ENCODE measurements around the gene CAMKMT. TPM values are rescaled to one million over a fixed set of nuclear protein-coding genes. Genes with fewer than 3 reads are reported as not detected.

Gene CAMKMT
- total and polyA plus RNA-seq, 9 of the 15 experiments (the other 6 are each of a cell fraction or from before 2014, with no cell fraction given) = 1.6 to 15.3 (median 7.4) TPM

- no peak for TF ChIP-seq ZNF408 (CRISPR knock-in tag; IDR thresholded peaks at IDR 0.05; ENCODE audit: low read depth)
- no peak for TF ChIP-seq CAMTA2 (CRISPR knock-in tag; conservative IDR thresholded peaks at IDR 0.05)
- no peak for TF ChIP-seq ZKSCAN8 (CRISPR knock-in tag; IDR thresholded peaks at IDR 0.05)
Observed at GRCh38 chr2:44705356-44705755, 343.6 kb downstream of the CAMKMT start (continued).

DNA sequence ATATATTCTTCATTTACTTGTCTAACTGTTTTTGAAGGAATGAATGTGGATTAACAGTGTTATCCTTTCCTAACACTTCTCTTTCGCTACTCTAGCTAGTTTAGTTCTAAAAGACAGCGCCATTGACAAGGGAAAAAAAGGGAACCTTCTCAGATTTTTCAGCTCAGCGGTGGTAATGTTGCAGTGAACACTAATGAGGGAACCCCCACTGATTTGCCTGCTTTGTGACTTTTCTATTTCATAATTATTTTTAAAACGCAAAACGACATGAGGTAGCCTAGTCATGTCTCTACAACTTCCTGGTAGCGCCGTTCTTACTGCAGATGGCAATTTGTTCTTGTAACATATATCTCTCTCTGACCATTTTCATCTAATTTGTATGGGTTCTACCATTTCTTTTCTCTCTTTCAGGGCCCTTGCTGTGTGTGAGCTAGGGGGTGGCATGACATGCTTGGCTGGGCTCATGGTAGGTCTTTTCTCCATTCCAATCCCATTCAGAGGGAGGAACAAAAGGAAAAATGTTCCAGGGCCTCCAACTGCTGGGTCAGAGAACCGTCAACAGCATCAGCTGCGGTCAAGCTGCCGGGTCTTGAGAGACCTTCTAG, 344.2 kb downstream of the CAMKMT start:
- Histone ChIP-seq H3K9me3 (replicated peaks; ENCODE audit: control insufficient read depth, insufficient read depth, low read depth, low read length) (no peaks in the 10 kb centered on the region), H4K20me1 (replicated peaks; ENCODE audit: control insufficient read depth, insufficient read depth, low read length) (no peaks in the 10 kb centered on the region), H3K9ac (ENCODE audit: insufficient read depth in 1 of 2, low read depth in 2 of 2, low read length in 2 of 2) (no peak overlapping the region), H3K27me3 (ENCODE audit: control insufficient read depth in 2 of 2, insufficient read depth in 2 of 2, low read length in 2 of 2) (peaks cover 0 to 4% of the 10 kb centered on the region in 2 experiments; a peak in 2 of 5 replicates), H3K9me1 (ENCODE audit: control insufficient read depth, insufficient read depth, low read length) (no peaks in the 10 kb centered on the region), H2AFZ (ENCODE audit: low read depth, low read length) (no peak overlapping the region), H3K4me3 (no peak overlapping the region), H3K79me2 (ENCODE audit: control insufficient read depth, insufficient read depth, low read length) (no peaks in the 10 kb centered on the region), H3K27ac (ENCODE audit: extremely low read depth, low read depth, low read length) (no peak overlapping the region), H3K4me2 (ENCODE audit: insufficient read depth, low read length) (no peak overlapping the region), H3K36me3 (ENCODE audit: control insufficient read depth, insufficient read depth, low read length) (no peaks in the 10 kb centered on the region), H3K4me1 (replicated peaks in 1 of 2; ENCODE audit: control insufficient read depth in 2 of 2, insufficient read depth in 2 of 2, low read length in 2 of 2) (no peaks in the 10 kb centered on the region)
- in situ Hi-C loops (cut with MboI) (no loop called here), intact Hi-C loops (cut with micrococcal nuclease) (no loop called here)
- no peak for DNase-seq (ENCODE audit: extremely low read depth in 1 of 4, low spot score in 3 of 4)
- no peak for ATAC-seq
- ChIA-PET POLR2A (interaction anchor here (0.6 to 0.8 kb wide), 3 partner anchors 8 to 42 kb away, joined by 3 read pairs; no protein-coding TSS in a partner anchor), CTCF (ENCODE audit: low intra/inter-chr PET ratio) (no interaction called here)
- no peak for FAIRE-seq
- BruUV-seq (replicated peaks) = no TSS peak
- WGBS (ENCODE audit: insufficient coverage, low coverage, missing lambda C conversion rate) = 18% methylated on average over 10 of the region's 10 CpGs
- TF ChIP-seq MIER1 (IDR thresholded peaks at IDR 0.05; ENCODE audit: low read depth) (no peak), ZNF696 (CRISPR knock-in tag; conservative IDR thresholded peaks at IDR 0.05) (no peak), GTF2B (IDR thresholded peaks at IDR 0.05; ENCODE audit: extremely low read depth, insufficient read length) (no peak), GATA2 (CRISPR knock-in tag; IDR thresholded peaks at IDR 0.05) (no peak), RNF219 (CRISPR knock-in tag; IDR thresholded peaks at IDR 0.05) (no peak), PRPF4 (IDR thresholded peaks at IDR 0.05; ENCODE audit: insufficient read depth, low read depth, low read length, poor library complexity, severe bottlenecking) (no peak), DLX4 (CRISPR knock-in tag; IDR thresholded peaks at IDR 0.05) (no peak), MTA3 (IDR thresholded peaks at IDR 0.05; ENCODE audit: borderline replicate concordance) (no peak), GATAD2B (IDR thresholded peaks at IDR 0.05; ENCODE audit: borderline replicate concordance) (no peak)
- TF ChIP-seq, protein P1, sequence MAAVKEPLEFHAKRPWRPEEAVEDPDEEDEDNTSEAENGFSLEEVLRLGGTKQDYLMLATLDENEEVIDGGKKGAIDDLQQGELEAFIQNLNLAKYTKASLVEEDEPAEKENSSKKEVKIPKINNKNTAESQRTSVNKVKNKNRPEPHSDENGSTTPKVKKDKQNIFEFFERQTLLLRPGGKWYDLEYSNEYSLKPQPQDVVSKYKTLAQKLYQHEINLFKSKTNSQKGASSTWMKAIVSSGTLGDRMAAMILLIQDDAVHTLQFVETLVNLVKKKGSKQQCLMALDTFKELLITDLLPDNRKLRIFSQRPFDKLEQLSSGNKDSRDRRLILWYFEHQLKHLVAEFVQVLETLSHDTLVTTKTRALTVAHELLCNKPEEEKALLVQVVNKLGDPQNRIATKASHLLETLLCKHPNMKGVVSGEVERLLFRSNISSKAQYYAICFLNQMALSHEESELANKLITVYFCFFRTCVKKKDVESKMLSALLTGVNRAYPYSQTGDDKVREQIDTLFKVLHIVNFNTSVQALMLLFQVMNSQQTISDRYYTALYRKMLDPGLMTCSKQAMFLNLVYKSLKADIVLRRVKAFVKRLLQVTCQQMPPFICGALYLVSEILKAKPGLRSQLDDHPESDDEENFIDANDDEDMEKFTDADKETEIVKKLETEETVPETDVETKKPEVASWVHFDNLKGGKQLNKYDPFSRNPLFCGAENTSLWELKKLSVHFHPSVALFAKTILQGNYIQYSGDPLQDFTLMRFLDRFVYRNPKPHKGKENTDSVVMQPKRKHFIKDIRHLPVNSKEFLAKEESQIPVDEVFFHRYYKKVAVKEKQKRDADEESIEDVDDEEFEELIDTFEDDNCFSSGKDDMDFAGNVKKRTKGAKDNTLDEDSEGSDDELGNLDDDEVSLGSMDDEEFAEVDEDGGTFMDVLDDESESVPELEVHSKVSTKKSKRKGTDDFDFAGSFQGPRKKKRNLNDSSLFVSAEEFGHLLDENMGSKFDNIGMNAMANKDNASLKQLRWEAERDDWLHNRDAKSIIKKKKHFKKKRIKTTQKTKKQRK (IDR thresholded peaks at IDR 0.05; ENCODE audit: borderline replicate concordance, low read depth, low read length) = no peak
